ENCODE measurements around the gene DACH1. TPM values are rescaled to one million over a fixed set of nuclear protein-coding genes. Genes with fewer than 3 reads are reported as not detected.

DACH1 gene
- total and polyA plus RNA-seq, 2 of the 8 experiments (the other 6 are each of a cell fraction or from before 2014, with no cell fraction given), result 0.12 to 0.67 TPM

GRCh38 chr13:71491010-71491409 lies 376.0 kb downstream of the DACH1 start:
- no peak overlapping the region for H4K5ac ChIP-seq (ENCODE audit: insufficient read length, low read depth, low read length)
- FAIRE-seq (no peak), DNase-seq (ENCODE audit: low read depth in 1 of 2, low spot score in 2 of 2) (no peak)
- H3K18ac ChIP-seq (ENCODE audit: extremely low read depth, low read length), result no peak overlapping the region
- no peak overlapping the region for H4K91ac ChIP-seq (replicated peaks; ENCODE audit: insufficient read length, low read length)
- no peaks in the 10 kb centered on the region for H4K20me1 ChIP-seq (replicated peaks in 1 of 2; ENCODE audit: control insufficient read depth in 1 of 2, insufficient read depth in 2 of 2, low read length in 2 of 2)
- ChIA-PET POLR2A (ENCODE audit: partially characterized antibody) (no interaction called here), CTCF (ENCODE audit: partially characterized antibody) (interaction anchor here (1.1 to 1.7 kb wide), 2 partner anchors 10 to 11 kb away, joined by 3 to 4 read pairs; no protein-coding TSS in a partner anchor)
- no peaks in the 10 kb centered on the region for H3K27me3 ChIP-seq (replicated peaks in 1 of 4; ENCODE audit: control insufficient read depth in 3 of 4, extremely low read depth in 1 of 4, insufficient read depth in 3 of 4, low read length in 3 of 4)
- no peak overlapping the region for H2BK20ac ChIP-seq (ENCODE audit: low read length)
- no peak overlapping the region for H2AFZ ChIP-seq (ENCODE audit: low read length)
- no peaks in the 10 kb centered on the region for H3K79me2 ChIP-seq (ENCODE audit: control insufficient read depth in 1 of 2, insufficient read depth in 2 of 2, low read length in 2 of 2)
- no peak overlapping the region for H3K4me2 ChIP-seq (ENCODE audit: insufficient read depth in 1 of 2, low read depth in 2 of 2, low read length in 2 of 2)
- no peak overlapping the region for H3K4me3 ChIP-seq (ENCODE audit: extremely low read depth in 1 of 4, insufficient read depth in 2 of 4, low read depth in 3 of 4, low read length in 4 of 4)
- no peak overlapping the region for H2AK5ac ChIP-seq (ENCODE audit: low read depth, low read length)
- no peaks in the 10 kb centered on the region for H3K23me2 ChIP-seq (ENCODE audit: low read depth, low read length)
- no peak overlapping the region for H2BK120ac ChIP-seq (replicated peaks; ENCODE audit: low read depth, low read length)
- H3K9me3 ChIP-seq (ENCODE audit: insufficient read depth in 2 of 2, low read depth in 1 of 2, low read length in 1 of 2), result no peaks in the 10 kb centered on the region
- H3K9ac ChIP-seq (replicated peaks in 1 of 4; ENCODE audit: extremely low read depth in 1 of 4, low read depth in 3 of 4, low read length in 3 of 4), result no peak overlapping the region
- no peak overlapping the region for H2BK5ac ChIP-seq (ENCODE audit: low read depth, low read length)
- no peak overlapping the region for H3K4ac ChIP-seq (replicated peaks; ENCODE audit: insufficient read length, low read depth, low read length)
- no peak overlapping the region for H3K23ac ChIP-seq (ENCODE audit: insufficient read length)
- no peak overlapping the region for H4K8ac ChIP-seq (ENCODE audit: extremely low read depth, insufficient read depth, low read length)
- H3K79me1 ChIP-seq (ENCODE audit: low read depth, low read length), result no peaks in the 10 kb centered on the region
- no peak overlapping the region for H3K14ac ChIP-seq (ENCODE audit: insufficient read length)
- 97% methylated on average over 1 of the region's 1 CpG; no CpG with 5 or more reads in 1 of the 2 experiments for WGBS, 2 experiments (ENCODE audit: extremely low coverage in 1 of 2, insufficient coverage in 1 of 2, insufficient read length in 1 of 2, insufficient replicate concordance in 2 of 2, low coverage in 1 of 2, low lambda C conversion rate in 2 of 2, missing lambda C conversion rate in 1 of 2)
- no peak overlapping the region for H3K27ac ChIP-seq (ENCODE audit: low read depth, low read length)
- H2BK15ac ChIP-seq (ENCODE audit: low read length), result no peak overlapping the region
- no peak overlapping the region for H2BK12ac ChIP-seq (ENCODE audit: low read depth, low read length)
- no peaks in the 10 kb centered on the region for H3K4me1 ChIP-seq (replicated peaks in 1 of 4; ENCODE audit: control insufficient read depth in 3 of 4, insufficient read depth in 4 of 4, low read length in 3 of 4)
- H3K36me3 ChIP-seq (ENCODE audit: control insufficient read depth in 2 of 4, insufficient read depth in 4 of 4, low read length in 3 of 4), result no peaks in the 10 kb centered on the region
- H3K56ac ChIP-seq (replicated peaks; ENCODE audit: insufficient read length, low read depth, low read length), result no peak overlapping the region
- TF ChIP-seq CREB1 (IDR thresholded peaks at IDR 0.05), result no peak
- TF ChIP-seq TCF12 (IDR thresholded peaks at IDR 0.05; ENCODE audit: low read depth, low read length), result no peak
- TF ChIP-seq RBBP5 (IDR thresholded peaks at IDR 0.05; ENCODE audit: borderline replicate concordance, low read depth, low read length), result no peak
- no peak for TF ChIP-seq E2F6 (IDR thresholded peaks at IDR 0.05)
- no peak for TF ChIP-seq CTCF (IDR thresholded peaks at IDR 0.05; ENCODE audit: control extremely low read depth in 1 of 3, insufficient read depth in 1 of 3, low read depth in 1 of 3, low read length in 3 of 3)
- no peak for TF ChIP-seq POLR2A (IDR thresholded peaks at IDR 0.05; ENCODE audit: control extremely low read depth in 1 of 2, low read depth in 2 of 2, low read length in 2 of 2)
- no peak for TF ChIP-seq BRCA1 (IDR thresholded peaks at IDR 0.05; ENCODE audit: low read depth, low read length)
- no peak for TF ChIP-seq FOSL1 (IDR thresholded peaks at IDR 0.05; ENCODE audit: insufficient read depth, low read depth, low read length)
- TF ChIP-seq BACH1 (IDR thresholded peaks at IDR 0.05; ENCODE audit: low read length), result no peak
- TF ChIP-seq CHD1 (IDR thresholded peaks at IDR 0.05; ENCODE audit: low read depth, low read length), result no peak
- TF ChIP-seq SP1 (IDR thresholded peaks at IDR 0.05; ENCODE audit: low read depth, low read length), result no peak
- TF ChIP-seq CBX5 (IDR thresholded peaks at IDR 0.05; ENCODE audit: low read depth, low read length), result no peak
- no peak for TF ChIP-seq HDAC6 (IDR thresholded peaks at IDR 0.05; ENCODE audit: low read depth, low read length)

Measured in H1 (cell line).